Cortex of kidney (tissue), 1 donor: ENCODE measurements around the gene TRPM3.
"Not testable (repeated sequence)": the region's sequence is repeated elsewhere in the genome, so short reads cannot be mapped to it uniquely, and the experiment has no call there.

ENCODE experiments used
- DNase-seq: peaks from one replicate; lab custom pipeline; 2025; lab: John Stamatoyannopoulos, UW

TRPM3 gene

GRCh38 chr9:70654144-70654543 is 467.3 kb downstream of the TRPM3 start:
- DNase-seq: no peak

- not testable (repeated sequence) for DNase-seq
Measured at GRCh38 chr9:70644627-70645026, 476.8 kb downstream of the TRPM3 start.

GRCh38 chr9:70642341-70642740 is 479.1 kb downstream of the TRPM3 start:
- DNase-seq: no peak

GRCh38 chr9:70641631-70642030 is 479.8 kb downstream of the TRPM3 start:
- no peak for DNase-seq

GRCh38 chr9:70641031-70641430 is 480.4 kb downstream of the TRPM3 start:
- DNase-seq: no peak

- DNase-seq: no peak
Measured at GRCh38 chr9:70639853-70640814, 481.3 kb downstream of the TRPM3 start.

- DNase-seq: no peak
Measured at GRCh38 chr9:70635790-70636189, 485.6 kb downstream of the TRPM3 start.

GRCh38 chr9:70634696-70635095 is 486.7 kb downstream of the TRPM3 start:
- DNase-seq: no peak

DNA sequence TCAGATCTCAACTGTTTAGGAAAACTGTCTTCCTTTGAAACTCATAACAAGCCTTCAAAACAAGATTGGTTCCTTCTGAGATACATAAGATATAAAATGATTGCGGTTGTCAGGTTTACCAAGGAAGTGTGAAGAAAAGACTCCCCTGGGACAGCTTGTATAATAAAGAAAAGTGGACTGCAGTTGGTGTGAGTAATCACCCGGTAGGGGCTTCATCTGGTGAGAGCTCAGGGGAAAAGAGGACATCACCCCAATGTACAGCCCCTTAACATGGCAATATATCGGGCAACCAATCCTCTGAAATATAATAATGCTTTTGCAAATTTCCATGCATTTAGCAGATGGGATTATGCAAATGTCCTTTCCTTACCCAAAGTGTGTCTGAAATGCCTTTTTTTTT is 490.4 kb downstream of the TRPM3 start:
- DNase-seq: no peak

DNA sequence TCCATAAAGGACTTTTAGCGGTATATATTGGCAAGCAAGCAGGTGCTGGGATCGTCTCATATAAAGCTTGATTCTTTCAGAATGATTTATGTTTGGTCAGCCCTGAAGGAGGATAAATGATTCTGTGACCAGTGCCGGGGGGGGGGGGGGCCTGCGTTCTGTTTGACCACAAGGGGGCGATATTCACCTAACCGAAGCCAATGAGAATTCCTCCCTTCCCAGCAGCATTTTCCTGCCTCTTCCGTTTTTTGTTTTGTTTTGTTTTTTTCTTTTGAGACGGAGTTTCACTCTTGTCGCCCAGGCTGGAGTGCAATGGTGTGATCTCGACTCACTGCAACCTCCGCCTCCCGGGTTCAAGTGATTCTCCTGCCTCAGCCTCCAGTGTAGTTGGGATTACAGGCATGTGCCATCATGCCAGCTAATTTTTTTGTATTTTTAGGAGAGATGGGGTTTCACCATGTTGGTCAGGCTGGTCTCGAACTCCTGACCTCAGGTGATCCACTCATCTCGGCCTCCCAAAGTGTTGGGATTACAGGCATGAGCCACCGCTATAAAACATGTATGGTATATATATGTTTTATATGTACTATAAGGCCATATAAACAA is 492.2 kb downstream of the TRPM3 start:
- DNase-seq: not testable (repeated sequence)

DNA sequence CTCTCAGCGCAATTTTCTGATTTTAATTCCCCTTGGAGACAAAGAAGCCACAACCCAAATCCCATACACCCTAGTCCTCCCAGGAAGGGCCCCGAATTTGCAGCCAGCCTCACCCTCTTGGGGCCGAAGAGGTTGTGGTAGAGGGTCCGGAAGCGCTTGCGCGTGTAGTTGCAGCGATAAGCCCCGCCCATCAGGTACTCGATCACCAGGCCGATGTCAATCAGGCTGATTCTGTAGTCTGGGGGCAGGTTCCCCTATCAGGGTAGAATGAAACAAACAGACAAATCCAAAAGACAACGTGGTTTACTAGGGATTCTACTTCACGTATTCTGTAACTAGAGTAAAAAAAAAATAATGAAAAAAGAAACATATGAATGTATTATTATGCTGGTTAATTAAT is 496.3 kb downstream of the TRPM3 start:
- DNase-seq: no peak

DNA sequence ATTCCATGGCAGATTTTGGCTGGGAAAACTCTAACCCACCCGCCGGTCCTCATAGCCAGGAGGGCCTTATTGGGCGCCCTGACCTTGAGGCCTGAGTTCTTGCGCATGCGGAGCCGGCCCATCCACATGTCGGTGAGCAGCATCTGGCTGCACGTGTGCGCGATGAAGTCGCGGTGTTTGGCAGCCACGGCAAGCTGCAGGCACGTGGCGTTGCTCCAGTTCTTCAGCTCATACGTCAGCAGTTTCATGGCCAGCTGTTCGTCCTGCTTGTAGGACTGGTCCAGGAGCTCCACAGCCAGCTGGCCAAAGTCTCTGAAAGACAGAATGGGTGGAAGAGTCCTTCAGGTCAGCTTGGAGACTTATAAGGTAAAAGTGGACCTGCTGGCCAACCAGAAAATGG is 502.6 kb downstream of the TRPM3 start:
- DNase-seq: no peak

DNA sequence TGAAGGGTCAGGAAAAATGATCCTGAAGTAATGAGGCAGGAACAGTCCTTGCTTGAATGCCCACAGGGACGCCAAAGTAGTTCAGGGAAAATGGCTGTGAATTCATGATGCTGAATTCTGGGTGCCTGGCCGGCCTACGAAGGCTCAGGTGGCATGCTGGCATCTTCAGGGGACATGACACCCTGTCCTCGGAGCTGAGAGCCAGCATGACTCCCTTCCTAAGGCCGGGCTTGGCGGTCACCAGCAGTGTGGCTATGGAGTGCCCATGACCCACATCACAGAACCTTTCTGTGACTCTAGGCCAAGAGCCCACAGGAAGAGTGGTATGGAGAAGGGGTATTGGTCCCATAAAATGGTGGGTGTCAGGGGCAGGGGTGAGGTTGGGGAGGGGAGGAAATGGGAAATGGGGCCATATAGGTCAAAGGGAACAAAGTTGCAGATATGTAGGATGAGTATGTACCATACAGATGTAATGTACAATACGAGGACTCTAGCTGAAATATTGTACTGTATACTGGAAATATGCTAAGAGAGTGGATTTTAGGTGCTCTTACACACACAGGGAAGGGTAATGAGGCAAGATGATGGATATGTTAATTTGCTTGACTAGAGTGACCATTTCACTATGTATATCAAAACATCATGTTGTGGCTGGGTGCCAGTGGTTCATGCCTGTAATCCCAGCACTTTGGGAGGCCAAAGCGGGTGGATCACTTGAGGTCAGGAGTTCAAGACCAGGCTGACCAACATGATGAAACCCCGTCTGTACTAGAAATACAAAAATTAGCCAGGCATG is 504.2 kb downstream of the TRPM3 start:
- DNase-seq: no peak

GRCh38 chr9:70616228-70616990 is 505.0 kb downstream of the TRPM3 start:
- no peak for DNase-seq

DNA sequence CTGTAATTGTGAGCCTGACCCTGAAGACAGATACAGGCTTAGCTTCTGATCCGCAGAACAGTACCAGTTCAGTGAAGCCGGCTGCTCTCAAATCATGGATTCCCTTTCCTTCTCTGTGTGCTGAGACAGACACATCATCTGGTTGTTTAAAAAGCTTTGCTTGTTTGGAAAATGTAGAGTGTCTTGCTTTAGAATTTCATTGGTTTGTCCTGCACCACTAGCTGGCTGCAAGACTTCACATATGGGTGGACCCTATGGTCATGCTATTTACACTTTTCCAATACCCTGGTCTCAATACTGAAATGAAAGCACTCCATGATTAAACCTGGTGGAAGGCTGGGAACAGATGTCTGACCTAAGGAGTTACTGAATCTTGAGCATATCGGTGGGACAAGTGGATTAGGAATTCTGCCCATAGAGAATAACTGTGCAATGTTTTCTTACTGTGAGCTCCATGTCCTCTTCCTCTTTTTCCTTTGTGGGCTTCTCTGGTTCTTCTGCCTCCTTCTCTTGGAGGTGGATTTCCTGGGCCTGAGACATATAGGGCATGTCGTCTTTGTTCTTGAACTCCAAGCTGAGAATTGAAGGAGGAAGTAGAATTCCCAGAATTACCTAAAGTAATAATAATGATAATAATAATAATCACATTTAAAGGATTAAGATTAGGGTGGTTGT is 505.8 kb downstream of the TRPM3 start:
- DNase-seq: no peak

DNA sequence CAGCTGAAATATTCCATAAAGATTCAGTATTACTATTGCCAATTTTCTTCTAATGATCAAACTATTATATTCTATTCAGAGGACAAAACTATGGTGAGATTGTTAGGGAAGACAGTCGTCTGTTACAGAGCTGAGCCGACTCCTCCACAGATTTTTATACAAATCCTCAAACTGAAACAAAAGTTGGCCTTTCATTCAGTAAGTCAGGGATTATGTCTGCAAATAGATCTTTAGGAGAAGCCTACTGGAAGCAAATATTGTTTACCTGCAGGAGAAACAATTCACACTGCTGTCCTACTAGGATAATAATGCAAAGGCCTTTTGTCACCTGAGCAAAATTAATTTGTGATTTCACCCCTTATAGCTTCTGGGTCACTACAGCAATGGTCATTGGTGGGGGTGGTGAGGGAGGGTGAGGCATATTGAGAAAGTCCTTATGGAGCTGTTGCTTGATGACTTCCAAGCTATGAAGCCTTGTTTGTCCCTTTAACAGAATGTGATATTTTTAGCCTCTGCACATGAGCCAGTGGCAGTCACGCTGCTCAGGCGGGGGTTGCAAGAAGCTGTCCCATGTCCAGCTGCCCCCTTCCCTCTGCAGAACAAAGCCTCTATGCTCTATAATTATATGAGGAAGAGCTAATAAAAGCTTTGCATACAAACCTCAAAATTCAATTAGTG is 506.5 kb downstream of the TRPM3 start:
- no peak for DNase-seq

- DNase-seq: no peak
Measured at GRCh38 chr9:70613024-70613768, 508.2 kb downstream of the TRPM3 start.

- DNase-seq: no peak
Measured at GRCh38 chr9:70610287-70610644, 511.2 kb downstream of the TRPM3 start.

DNA sequence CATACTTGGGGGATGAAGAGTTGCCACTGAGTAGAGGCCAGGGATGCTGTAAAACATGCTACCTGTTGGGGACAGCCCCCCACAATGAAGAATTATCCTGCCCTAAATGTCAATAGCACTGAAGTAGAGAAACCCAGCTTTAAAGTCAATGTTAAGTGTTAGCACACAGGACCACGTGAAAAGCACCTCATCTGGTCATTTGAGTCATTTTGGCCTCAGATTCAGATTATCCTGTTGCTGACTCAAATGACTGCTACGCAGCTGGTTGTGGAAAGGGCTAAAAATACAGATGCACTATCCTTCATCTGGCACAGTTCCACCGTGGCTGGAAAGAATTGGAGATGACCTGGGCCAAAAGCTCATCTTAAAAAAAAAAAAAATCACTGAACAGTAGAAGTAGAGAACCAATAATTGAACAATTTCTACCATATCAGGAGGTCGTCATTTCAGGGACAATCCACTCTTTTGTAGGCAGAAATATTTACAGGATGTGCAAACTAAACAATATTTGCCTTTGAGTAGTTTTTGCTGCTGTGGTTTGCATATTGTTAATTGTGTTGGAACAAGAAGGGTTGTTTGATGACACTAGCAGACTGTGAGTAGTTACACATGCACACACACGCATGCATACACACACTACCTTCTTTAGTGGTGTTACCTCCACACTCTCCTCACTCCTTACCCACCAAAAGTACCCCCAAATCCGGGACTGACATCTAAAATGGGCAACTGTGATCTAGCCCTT is 511.7 kb downstream of the TRPM3 start:
- DNase-seq: no peak
